ACC112 (cell line): ENCODE measurements around the gene HOTAIR.

ENCODE experiments used
- H2AFZ ChIP-seq: fragments of 200-600 bp; sonication (generic); one replicate; pipeline ENCODE4 v1.6.0; 2017; ENCODE audit warnings: antibody characterized with exemption, low read length; ENCODE audit not compliant: unreplicated experiment
- H3K27ac ChIP-seq: fragments of 200-600 bp; sonication (generic); 2 replicates; pipeline ENCODE4 v1.5.1; 2014; ENCODE audit warnings: low read depth, mild to moderate bottlenecking, antibody characterized with exemption, low read length, moderate library complexity
- H3K27me3 ChIP-seq: fragments of 200-600 bp; sonication (generic); 2 replicates; pipeline ENCODE4 v1.6.1; 2014; ENCODE audit warnings: mild to moderate bottlenecking, antibody characterized with exemption, low read length, moderate library complexity, mixed read lengths; ENCODE audit not compliant: insufficient read depth
- H3K36me3 ChIP-seq: fragments of 200-600 bp; sonication (generic); 2 replicates; pipeline ENCODE4 v1.6.1; 2016; ENCODE audit warnings: mild to moderate bottlenecking, antibody characterized with exemption, low read length, moderate library complexity, mixed read lengths; ENCODE audit not compliant: insufficient read depth
- H3K4me1 ChIP-seq: fragments of 200-600 bp; sonication (generic); one replicate; pipeline ENCODE4 v1.6.1; 2016; ENCODE audit warnings: low read length, mixed read lengths; ENCODE audit not compliant: insufficient read depth, unreplicated experiment, control insufficient read depth
- H3K4me3 ChIP-seq: fragments of 200-600 bp; sonication (generic); 2 replicates; pipeline ENCODE4 v1.5.1; 2014; ENCODE audit warnings: mild to moderate bottlenecking, low read depth, low read length
- H3K79me2 ChIP-seq: fragments of 200-600 bp; sonication (generic); one replicate; pipeline ENCODE4 v1.6.0; 2016; ENCODE audit warnings: low read length; ENCODE audit not compliant: control insufficient read depth, unreplicated experiment, insufficient read depth

Gene HOTAIR

GRCh38 chr12:53989227-53990113, 14.7 kb upstream of the HOTAIR start:
- Histone ChIP-seq H3K4me3 (peak overlapping the region; percentile 62), H3K4me1 (peaks cover 19% of the 10 kb centered on the region), H3K27ac (no peak overlapping the region), H3K36me3 (no peaks in the 10 kb centered on the region), H2AFZ (peak overlapping the region; percentile 16), H3K27me3 (peaks cover 87% of the 10 kb centered on the region), H3K79me2 (no peaks in the 10 kb centered on the region)

- Histone ChIP-seq H3K36me3 (no peaks in the 10 kb centered on the region), H3K27ac (no peak overlapping the region), H3K79me2 (no peaks in the 10 kb centered on the region), H3K4me3 (peak overlapping the region; percentile 62; the same call in 1 of the 2 replicates), H2AFZ (no peak overlapping the region), H3K27me3 (peaks cover 87% of the 10 kb centered on the region), H3K4me1 (peaks cover 19% of the 10 kb centered on the region)
Observed at GRCh38 chr12:53988541-53989226, 13.9 kb upstream of the HOTAIR start.

- no peaks in the 10 kb centered on the region for H3K79me2 ChIP-seq
- no peaks in the 10 kb centered on the region for H3K36me3 ChIP-seq
- no peak overlapping the region for H2AFZ ChIP-seq
- H3K4me3 ChIP-seq, result no peak overlapping the region
- H3K27me3 ChIP-seq, result peaks cover 87% of the 10 kb centered on the region
- peaks cover 19% of the 10 kb centered on the region for H3K4me1 ChIP-seq
- no peak overlapping the region for H3K27ac ChIP-seq
Observed at GRCh38 chr12:53987787-53988230, 13.1 kb upstream of the HOTAIR start.

GRCh38 chr12:53986686-53987483, 12.1 kb upstream of the HOTAIR start:
- peak overlapping the region; percentile 72 for H3K4me3 ChIP-seq

GRCh38 chr12:53985994-53986685, 11.4 kb upstream of the HOTAIR start:
- Histone ChIP-seq H3K79me2 (no peaks in the 10 kb centered on the region), H3K4me3 (peak overlapping the region; percentile 72), H3K4me1 (peaks cover 17% of the 10 kb centered on the region), H2AFZ (peak overlapping the region; percentile 29), H3K36me3 (no peaks in the 10 kb centered on the region), H3K27ac (no peak overlapping the region), H3K27me3 (peaks cover 87% of the 10 kb centered on the region)

More at GRCh38 chr12:53986686-53987483, 12.1 kb upstream of the HOTAIR start:
- Histone ChIP-seq H3K36me3 (no peaks in the 10 kb centered on the region), H3K79me2 (no peaks in the 10 kb centered on the region), H3K27me3 (peaks cover 87% of the 10 kb centered on the region), H3K27ac (no peak overlapping the region), H3K4me1 (peaks cover 19% of the 10 kb centered on the region), H2AFZ (peak overlapping the region; percentile 29)

- Histone ChIP-seq H3K4me1 (peaks cover 12% of the 10 kb centered on the region), H3K27me3 (peaks cover 87% of the 10 kb centered on the region), H3K36me3 (no peaks in the 10 kb centered on the region), H2AFZ (peak overlapping the region; percentile 29), H3K27ac (no peak overlapping the region), H3K79me2 (no peaks in the 10 kb centered on the region), H3K4me3 (peak overlapping the region; percentile 72)
Observed at GRCh38 chr12:53985692-53985993, 10.9 kb upstream of the HOTAIR start.

GRCh38 chr12:53984901-53985691, 10.3 kb upstream of the HOTAIR start, which contains the start of gene HOXC10:
TSS of gene HOXC10 (plus strand) at chr12:53985146. CDS start at chr12:53985260, 114 bp downstream.
- Histone ChIP-seq H3K79me2 (no peaks in the 10 kb centered on the region), H3K27me3 (peaks cover 85% of the 10 kb centered on the region), H3K36me3 (no peaks in the 10 kb centered on the region), H3K27ac (no peak within 1 kb of the TSS), H2AFZ (peak within 1 kb of the TSS; percentile 40), H3K4me1 (peaks cover 7% of the 10 kb centered on the region), H3K4me3 (peak within 1 kb of the TSS; percentile 72)

- H3K4me3 ChIP-seq, result no peak overlapping the region
- H3K36me3 ChIP-seq, result no peaks in the 10 kb centered on the region
- no peaks in the 10 kb centered on the region for H3K79me2 ChIP-seq
- H3K4me1 ChIP-seq, result no peaks in the 10 kb centered on the region
- H3K27me3 ChIP-seq, result peaks cover 88% of the 10 kb centered on the region
- no peak overlapping the region for H3K27ac ChIP-seq
- H2AFZ ChIP-seq, result no peak overlapping the region
Observed at GRCh38 chr12:53983950-53984572, 9.3 kb upstream of the HOTAIR start.

GRCh38 chr12:53983568-53983949, 8.8 kb upstream of the HOTAIR start:
- H3K4me1 ChIP-seq, result no peaks in the 10 kb centered on the region
- H3K79me2 ChIP-seq, result no peaks in the 10 kb centered on the region
- no peak overlapping the region for H3K4me3 ChIP-seq
- no peak overlapping the region for H2AFZ ChIP-seq
- peaks cover 93% of the 10 kb centered on the region for H3K27me3 ChIP-seq
- H3K36me3 ChIP-seq, result no peaks in the 10 kb centered on the region
- no peak overlapping the region for H3K27ac ChIP-seq
